IPS DF 6.9 (cell line): Measurements from ENCODE around the gene FUBP3.

Source experiments
- DNase-seq: peaks from one replicate; pipeline ENCODE4 v3.0.0-alpha.2; 2013; ENCODE audit warnings: low read depth, low spot score
- H3K27ac ChIP-seq: one replicate; pipeline ENCODE4 v1.5.1; 2013; ENCODE audit warnings: low read length, control low read depth
- H3K27me3 ChIP-seq: 2 replicates; pipeline ENCODE4 v1.6.1; 2013; ENCODE audit warnings: mild to moderate bottlenecking, low read length; ENCODE audit not compliant: control insufficient read depth, insufficient read depth
- H3K36me3 ChIP-seq: 2 replicates; pipeline ENCODE4 v1.6.1; 2013; ENCODE audit warnings: low read length; ENCODE audit not compliant: control insufficient read depth, insufficient read depth
- H3K4me1 ChIP-seq: 2 replicates; pipeline ENCODE4 v1.6.1; 2013; ENCODE audit warnings: low read length; ENCODE audit not compliant: control insufficient read depth, insufficient read depth
- H3K4me3 ChIP-seq: 2 replicates; pipeline ENCODE4 v1.5.1; 2013; ENCODE audit warnings: mild to moderate bottlenecking, low read length
- H3K9me3 ChIP-seq: 2 replicates; pipeline ENCODE4 v1.6.1; 2013; ENCODE audit warnings: low read length, inconsistent platforms; ENCODE audit not compliant: control insufficient read depth, insufficient read depth
- whole genome bisulfite sequencing: extraction: QIAGEN DNeasy Blood & Tissue Kit; methylation state at CpG from one replicate; pipeline ENCODE4 v1.1.7; 2013; ENCODE audit warnings: mixed read lengths, missing lambda C conversion rate; ENCODE audit not compliant: insufficient read length, insufficient coverage; 5-methylcytosine and 5-hydroxymethylcytosine counted together

Gene FUBP3

DNA sequence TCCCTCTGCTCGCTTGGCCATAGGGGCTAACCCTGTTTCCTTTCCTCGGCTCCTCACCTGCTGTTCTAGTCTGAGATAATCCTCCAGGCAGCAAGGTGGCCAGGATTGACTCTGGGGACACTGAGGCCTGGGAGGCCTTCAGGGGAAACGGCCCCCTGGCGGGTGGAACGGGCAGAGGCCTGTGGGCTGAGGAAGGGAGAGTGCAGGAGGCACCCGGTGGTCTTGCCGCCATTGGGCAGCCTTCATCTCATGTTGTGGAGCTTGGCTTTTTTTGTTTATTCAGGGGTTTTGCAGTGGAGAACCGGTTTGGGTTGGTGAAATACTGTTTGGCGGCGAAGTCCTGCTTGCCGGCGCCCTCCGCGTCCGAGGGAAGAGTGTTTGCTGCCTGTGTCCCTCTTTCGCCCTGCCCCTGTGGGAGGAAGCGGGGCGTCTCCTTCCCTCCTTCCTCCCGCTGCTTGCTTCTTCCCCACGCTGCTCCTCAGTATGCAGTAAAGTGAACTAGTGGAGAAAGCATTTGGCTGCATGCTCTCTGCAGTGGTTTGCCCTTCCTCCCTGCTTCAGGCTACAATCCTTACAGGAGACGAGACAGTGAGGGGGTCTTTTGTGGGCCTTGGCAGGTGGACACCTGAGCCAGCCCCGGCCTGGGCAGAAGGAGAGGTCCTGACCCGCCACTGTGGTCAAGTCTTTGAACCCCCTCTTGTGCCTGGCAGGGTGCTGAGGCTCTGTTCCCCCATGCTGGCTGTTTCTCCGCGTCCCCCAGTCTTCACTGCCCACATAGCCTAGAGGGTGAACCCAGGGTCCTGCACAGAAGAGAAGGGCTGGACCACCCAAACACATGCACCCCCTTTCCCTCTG, 54.2 kb downstream of the FUBP3 start:
- H3K4me3 ChIP-seq: no peak overlapping the region
- no peaks in the 10 kb centered on the region for H3K9me3 ChIP-seq
- peaks cover 30% of the 10 kb centered on the region for H3K36me3 ChIP-seq
- no peak overlapping the region for H3K27ac ChIP-seq
- WGBS: no CpG with 5 or more reads among the region's 25 CpGs
- no peak for DNase-seq
- no peaks in the 10 kb centered on the region for H3K27me3 ChIP-seq
- peaks cover 8% of the 10 kb centered on the region for H3K4me1 ChIP-seq

DNA sequence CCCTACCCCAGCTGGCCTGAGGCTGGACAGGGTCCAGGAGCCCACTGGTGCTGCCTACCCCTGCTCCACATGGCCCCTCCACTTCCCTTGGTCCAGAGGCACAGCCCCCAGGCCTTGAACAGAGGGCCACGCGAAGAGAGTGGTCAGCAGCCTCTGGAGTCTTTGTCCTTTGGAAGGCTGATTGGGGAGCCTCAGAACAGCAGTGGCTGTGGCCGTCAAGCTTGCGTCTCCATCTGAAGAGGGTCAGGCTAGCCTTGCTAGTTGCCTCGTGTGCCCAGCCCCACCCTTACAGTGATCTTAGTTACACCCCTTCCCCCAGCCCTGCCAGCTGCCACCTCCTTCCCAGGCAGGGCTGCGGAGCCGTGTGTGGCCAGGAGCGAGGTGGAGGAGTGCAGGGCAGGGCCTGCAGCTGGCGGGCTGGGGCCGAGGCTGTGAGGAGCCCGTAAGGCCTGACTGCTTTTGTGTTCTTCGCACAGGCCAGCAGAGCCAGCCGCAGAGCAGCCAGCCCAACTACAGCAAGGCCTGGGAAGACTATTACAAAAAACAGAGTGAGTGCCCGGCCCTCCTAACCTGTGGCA, 54.9 kb downstream of the FUBP3 start:
- no peak overlapping the region for H3K27ac ChIP-seq
- peaks cover 10% of the 10 kb centered on the region for H3K4me1 ChIP-seq
- H3K27me3 ChIP-seq: no peaks in the 10 kb centered on the region
- H3K36me3 ChIP-seq: peaks cover 30% of the 10 kb centered on the region
- no peak overlapping the region for H3K4me3 ChIP-seq
- no peak for DNase-seq
- H3K9me3 ChIP-seq: no peaks in the 10 kb centered on the region
- WGBS: no CpG with 5 or more reads among the region's 14 CpGs

DNA sequence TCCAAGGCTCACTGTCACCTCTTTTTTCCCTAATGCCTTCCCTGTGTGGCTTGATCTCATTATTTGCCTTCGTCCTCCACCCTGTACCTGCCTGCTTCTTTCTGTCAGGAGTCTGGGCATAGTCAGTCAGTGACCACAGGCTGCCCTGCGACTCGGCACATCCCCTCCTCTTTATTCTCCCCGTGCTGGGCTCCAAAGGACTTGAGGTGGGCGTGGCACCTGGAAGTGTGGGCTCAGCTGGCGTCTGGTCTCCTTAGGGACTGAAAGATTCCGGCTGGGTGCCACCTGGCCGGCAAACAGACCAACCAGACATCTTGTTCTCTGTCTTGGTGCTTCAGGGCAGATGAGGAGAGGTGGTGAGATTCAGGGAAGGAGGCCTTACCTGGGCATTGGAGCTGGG, 55.4 kb downstream of the FUBP3 start:
- H3K4me1 ChIP-seq: peaks cover 7% of the 10 kb centered on the region
- no peaks in the 10 kb centered on the region for H3K9me3 ChIP-seq
- no peaks in the 10 kb centered on the region for H3K27me3 ChIP-seq
- peaks cover 30% of the 10 kb centered on the region for H3K36me3 ChIP-seq
- no peak overlapping the region for H3K27ac ChIP-seq
- no peak overlapping the region for H3K4me3 ChIP-seq
- DNase-seq: no peak
- WGBS: no CpG with 5 or more reads among the region's 8 CpGs

DNA sequence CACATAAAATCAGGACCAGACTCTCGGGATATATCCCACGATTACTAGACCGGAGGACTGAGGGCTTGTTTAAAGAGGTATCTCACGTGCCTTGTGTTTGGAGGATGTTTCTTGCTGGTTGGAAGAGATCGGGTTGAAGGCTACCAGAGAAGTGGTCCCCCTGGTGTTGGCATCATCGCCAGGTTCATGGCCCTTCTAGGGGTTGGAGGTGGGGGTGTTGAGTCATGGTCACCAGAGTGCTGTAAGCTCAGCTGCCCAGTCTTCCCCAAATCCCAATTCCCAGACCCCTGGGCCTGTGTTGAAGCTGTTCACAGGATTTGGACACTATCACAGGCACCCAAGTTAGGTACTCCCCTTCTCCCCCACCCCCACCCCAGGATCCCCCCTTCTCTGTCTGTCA, 55.9 kb downstream of the FUBP3 start:
- Histone ChIP-seq H3K4me1 (peaks cover 3% of the 10 kb centered on the region), H3K27me3 (no peaks in the 10 kb centered on the region), H3K27ac (no peak overlapping the region), H3K4me3 (no peak overlapping the region), H3K9me3 (no peaks in the 10 kb centered on the region), H3K36me3 (peaks cover 30% of the 10 kb centered on the region)
- DNase-seq: no peak
- WGBS: no CpG with 5 or more reads among the region's 6 CpGs

DNA sequence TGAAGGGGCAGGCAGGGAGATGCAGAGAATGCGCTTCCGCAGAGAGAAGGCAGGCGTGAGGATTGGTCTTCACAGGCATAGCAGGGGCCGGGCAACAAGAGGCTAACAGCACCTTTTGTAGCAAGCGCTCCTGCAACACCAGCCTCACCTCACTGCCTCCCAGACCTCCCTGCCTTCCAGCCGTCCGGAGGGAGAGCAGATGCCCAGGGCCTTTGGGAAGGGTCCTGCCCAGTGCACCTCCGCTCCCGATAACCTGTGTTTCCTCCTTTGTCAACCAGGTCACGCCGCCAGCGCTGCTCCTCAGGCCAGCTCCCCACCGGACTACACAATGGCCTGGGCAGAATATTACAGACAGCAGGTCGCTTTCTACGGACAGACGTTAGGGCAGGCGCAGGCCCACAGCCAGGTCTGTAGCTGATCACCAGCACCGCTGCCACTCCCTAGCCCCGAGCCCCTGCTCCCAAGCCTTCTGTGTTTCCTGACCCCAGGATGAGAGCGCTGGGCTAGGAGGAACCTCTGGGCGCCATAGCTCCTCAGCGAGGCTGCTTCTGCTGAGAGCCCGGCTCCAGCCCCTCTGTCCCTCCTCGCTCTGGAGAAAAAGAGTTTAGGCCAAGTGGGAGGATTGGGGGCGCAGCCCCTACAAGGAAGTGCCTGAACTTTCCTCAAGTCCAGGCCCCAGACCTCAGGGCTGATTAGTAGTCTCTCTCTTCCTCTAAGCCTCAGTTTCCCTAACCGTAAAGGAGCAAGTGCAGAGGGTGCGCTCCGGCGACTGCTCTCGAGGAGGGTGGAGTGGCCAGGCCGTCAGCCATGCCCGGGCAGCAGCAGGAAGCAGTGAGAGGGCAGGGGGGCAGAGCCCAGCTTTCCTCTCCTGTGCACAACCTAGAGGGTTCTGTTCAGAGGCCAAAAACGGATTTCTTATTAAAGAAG, 56.6 kb downstream of the FUBP3 start:
- Histone ChIP-seq H3K4me1 (peaks cover 3% of the 10 kb centered on the region), H3K36me3 (peaks cover 30% of the 10 kb centered on the region), H3K27me3 (no peaks in the 10 kb centered on the region), H3K27ac (no peak overlapping the region), H3K9me3 (no peaks in the 10 kb centered on the region), H3K4me3 (no peak overlapping the region)
- WGBS: no CpG with 5 or more reads among the region's 33 CpGs
- DNase-seq: no peak

DNA sequence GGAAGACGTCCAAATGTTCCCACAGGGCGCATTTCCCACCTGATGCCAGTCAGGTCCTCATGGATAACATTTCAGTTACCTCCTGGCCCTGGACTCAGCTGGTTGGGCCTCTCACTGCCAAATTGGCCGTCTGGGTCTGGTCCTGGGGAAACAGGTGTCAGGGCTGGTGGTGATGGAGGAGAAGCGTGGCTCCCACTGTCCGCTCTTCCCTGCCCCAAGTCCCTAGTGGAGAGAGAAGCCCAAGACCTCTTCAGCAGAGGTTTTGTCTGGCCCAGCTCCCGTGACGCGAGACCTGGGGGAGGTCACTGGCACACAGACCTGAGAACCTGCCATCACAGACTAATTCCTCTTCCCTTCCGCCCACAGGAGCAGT, 57.3 kb downstream of the FUBP3 start:
- Histone ChIP-seq H3K27ac (no peak overlapping the region), H3K4me1 (peaks cover 3% of the 10 kb centered on the region), H3K9me3 (no peaks in the 10 kb centered on the region), H3K36me3 (peaks cover 26% of the 10 kb centered on the region), H3K27me3 (no peaks in the 10 kb centered on the region), H3K4me3 (no peak overlapping the region)
- DNase-seq: no peak
- WGBS: no CpG with 5 or more reads among the region's 9 CpGs

DNA sequence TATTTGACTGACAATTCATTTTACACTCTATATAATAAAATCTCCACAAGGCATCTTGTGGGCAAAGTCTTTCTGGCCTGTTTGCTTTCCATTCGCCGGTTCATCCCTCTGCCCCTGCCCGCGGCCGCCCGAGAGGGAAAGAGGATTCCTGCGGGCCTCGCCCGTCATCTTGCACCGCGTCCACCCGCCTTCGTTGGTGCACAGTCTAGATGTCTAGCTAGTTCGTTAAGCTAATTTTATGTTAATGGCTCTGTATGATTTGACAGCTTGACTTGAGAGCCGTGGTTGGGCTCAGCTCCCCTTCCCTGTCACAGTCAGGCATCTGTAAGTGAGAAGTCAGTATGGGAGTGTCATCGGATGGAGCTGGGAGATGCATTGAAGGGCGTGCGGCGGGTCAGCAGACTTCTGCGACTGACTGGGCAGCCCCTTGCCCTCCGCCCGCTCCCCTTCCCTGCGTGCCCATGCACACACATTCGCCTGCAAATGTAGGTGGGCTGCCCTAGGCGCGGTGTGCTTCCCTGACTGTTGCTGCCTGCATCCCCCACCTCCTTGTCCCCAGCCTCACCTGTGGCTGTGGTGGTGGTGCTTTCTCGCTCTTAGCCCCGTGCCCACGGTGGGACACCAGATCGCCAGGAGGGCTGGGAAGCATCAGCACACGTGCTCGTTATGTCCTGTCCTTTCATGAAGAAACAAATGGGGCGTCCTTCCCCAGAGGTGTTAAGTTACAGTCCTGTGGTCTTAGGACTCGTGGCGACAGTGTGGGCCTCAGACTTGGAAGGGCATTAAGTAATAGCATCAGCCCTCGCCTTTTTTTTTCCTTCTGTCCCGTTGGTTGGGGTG, 59.1 kb downstream of the FUBP3 start:
- H3K4me3 ChIP-seq: no peak overlapping the region
- H3K36me3 ChIP-seq: peaks cover 21% of the 10 kb centered on the region
- no peak overlapping the region for H3K27ac ChIP-seq
- H3K4me1 ChIP-seq: peaks cover 3% of the 10 kb centered on the region
- no CpG with 5 or more reads among the region's 37 CpGs for WGBS
- H3K27me3 ChIP-seq: no peaks in the 10 kb centered on the region
- H3K9me3 ChIP-seq: no peaks in the 10 kb centered on the region
- DNase-seq: no peak

DNA sequence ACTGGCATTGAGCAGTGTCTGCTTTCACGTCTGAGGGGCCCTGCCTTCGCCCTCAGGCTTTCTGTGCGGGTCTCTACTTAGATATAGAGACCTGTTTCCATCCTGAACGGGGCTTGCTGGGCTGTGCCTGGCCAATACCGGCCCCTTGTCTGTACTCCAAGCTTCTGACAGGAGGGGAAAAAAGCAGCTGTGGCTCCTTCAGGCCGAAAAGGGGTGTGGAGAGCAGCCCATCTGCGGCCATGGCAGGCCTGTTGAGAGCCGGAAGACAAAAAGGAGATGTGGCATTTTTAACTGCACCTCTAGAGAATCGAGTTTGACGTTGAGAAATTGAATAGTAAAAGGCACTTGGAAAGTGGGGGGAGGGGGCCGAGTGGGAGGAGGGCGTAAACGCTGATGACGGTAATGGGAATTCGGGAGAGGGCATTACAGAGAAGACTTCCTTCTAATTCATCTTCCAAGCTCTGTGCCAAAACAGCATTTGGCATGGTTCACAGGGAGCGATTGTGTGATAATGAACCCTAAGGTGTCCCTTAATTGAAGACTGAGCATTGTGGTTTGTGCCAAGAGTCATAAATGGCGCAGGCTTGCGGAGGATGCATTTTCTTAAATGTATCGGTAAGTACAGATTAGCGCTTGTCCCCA, 59.9 kb downstream of the FUBP3 start:
- no peak overlapping the region for H3K27ac ChIP-seq
- no peaks in the 10 kb centered on the region for H3K27me3 ChIP-seq
- H3K36me3 ChIP-seq: peaks cover 15% of the 10 kb centered on the region
- H3K4me1 ChIP-seq: peaks cover 3% of the 10 kb centered on the region
- no CpG with 5 or more reads among the region's 20 CpGs for WGBS
- no peak overlapping the region for H3K4me3 ChIP-seq
- H3K9me3 ChIP-seq: no peaks in the 10 kb centered on the region
- no peak for DNase-seq

DNA sequence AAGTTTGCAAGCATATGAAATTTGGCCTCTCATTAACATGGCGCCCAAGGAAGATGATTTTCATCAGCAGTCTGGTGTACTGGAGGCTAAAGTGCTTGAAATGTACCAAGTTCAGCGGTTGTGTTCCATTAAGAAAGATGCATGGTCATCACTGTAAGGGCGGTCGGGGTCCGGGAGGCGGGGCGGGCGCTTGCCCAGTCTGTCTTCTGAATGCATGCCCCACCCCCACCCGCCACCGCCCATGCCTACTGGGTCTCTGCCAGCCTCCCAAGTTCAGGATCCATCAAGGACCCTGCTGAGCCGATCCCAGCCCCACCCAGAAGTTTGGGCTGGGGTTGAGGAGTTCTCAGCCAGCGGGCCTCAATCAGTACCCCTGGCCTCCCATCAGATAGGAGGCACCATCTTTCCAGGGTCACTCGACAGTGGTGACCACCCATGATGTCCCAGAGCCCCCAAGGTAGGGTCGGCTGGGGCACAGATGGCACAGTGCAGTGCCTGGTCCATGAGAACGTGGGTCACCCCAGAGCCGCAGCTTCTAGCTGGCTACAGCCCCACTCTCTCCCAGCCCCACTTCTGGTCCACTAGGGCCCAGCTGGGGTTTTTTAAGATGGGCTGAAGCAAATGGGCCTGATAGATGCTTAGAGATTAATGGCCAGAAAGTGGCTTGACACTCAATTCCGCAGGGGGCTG, 60.6 kb downstream of the FUBP3 start:
- WGBS: no CpG with 5 or more reads among the region's 17 CpGs
- Histone ChIP-seq H3K4me3 (no peak overlapping the region), H3K4me1 (peaks cover 3% of the 10 kb centered on the region), H3K27me3 (no peaks in the 10 kb centered on the region), H3K9me3 (no peaks in the 10 kb centered on the region), H3K36me3 (peaks cover 13% of the 10 kb centered on the region), H3K27ac (no peak overlapping the region)
- no peak for DNase-seq
